HS-27A (cell line): ENCODE results near the gene RASL11B.

Source experiments
- DNase-seq: peaks from one replicate; pipeline ENCODE4 v3.0.0-alpha.2; 2012; ENCODE audit warnings: low read depth, missing footprints

The RASL11B gene

GRCh38 chr4:52874948-52875347 is 12.8 kb downstream of the RASL11B start:
- no peak for DNase-seq

GRCh38 chr4:52876069-52876468 is 14.0 kb downstream of the RASL11B start:
- no peak for DNase-seq

DNA sequence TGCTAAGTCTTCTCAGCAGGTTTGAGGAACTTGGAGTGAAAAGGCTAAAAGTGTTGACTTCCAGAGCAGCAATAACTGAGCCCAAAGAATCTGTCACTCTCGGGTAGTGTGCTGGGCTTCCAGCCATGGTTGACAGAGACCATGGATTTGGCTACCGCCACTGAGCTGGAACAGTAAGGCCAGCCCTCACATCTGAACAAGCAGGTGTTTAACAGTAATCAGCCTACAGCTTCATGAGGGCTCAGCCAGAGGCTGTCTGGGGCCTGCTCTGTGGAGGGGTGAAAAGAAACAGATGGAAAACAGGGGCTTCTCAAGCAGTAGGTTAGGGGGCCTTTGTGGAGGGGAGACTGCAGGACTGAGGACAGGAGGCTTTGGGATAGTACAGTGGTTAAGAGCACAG is 14.9 kb downstream of the RASL11B start:
- no peak for DNase-seq

DNA sequence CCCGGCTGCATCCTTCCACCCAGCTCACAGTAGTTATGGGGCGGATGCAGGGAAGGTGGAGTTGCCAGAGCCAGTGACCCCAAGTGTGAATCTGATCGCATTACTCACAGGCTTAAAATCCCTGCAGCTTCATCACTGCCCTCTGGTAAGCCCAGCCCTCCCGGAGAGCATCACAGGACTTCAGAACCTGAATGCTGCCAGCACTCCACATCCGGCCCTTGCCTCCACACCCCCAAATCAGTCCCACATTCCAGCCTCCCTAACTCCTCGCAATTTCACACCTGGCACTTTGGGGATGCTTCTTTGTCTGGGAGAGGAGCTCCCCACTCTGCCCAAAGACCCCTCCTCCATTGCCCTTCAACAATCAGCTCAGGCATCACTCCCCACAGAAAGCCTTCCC is 15.6 kb downstream of the RASL11B start:
- DNase-seq: no peak

DNA sequence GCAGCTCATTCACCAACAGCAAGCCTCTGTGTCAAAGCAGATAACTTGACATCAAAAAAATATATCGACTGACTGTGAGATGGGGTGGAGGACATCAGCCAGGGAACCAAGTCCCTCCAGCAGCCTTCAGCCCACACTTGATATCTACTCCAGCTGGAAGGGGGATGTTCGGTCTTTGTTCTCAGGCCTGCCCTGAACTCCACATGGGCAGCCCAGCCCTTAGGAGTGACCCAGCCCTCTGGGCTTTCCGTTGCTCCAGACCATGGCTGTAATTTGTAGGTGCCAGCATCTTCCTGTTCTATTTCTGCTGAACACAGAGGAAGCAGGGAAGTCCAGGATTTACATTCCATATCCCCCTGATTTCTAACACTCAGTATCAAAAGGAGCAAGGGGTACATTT is 17.4 kb downstream of the RASL11B start:
- DNase-seq: no peak

DNA sequence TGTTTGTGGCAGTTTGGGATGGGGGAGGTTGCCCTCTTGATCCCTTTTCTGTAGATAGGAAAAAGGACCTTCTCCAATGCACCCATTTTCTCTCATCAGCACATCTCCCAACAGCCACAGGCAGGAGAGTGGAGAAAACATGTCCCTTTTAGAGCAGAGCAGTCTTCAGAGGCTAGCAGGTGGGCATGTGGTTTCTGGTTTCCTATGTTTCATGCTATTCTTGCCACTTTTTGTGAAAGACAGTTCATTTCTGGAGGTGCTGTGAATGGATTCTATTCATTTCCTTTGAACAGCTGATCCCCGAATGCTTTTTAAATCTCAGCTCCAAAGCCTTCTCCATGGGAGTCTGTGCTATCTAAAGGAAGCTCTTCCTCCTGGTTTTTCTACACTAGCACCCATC is 18.9 kb downstream of the RASL11B start:
- DNase-seq: no peak

DNA sequence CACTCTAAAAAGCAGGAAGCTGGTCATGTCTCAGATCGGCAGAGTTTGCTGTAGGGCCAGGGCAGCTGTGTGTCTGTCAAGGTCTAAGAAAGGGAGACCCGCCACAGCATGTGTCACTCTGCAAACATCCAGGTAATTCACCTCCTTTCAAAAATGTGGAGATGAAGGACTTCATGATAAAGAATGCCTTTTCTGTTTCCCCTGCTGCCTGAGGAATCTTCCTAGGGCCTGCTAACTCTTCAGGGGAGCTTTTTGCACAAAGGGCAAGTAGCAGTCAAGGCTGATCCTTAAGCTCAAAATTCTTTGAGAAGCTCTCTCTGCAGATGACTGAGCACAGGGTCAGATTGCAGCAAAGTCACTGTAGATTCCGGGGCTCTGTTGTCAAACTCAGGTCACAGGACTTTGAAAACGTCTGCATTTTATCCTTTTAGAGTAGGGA is 21.1 kb downstream of the RASL11B start:
- DNase-seq: no peak

DNA sequence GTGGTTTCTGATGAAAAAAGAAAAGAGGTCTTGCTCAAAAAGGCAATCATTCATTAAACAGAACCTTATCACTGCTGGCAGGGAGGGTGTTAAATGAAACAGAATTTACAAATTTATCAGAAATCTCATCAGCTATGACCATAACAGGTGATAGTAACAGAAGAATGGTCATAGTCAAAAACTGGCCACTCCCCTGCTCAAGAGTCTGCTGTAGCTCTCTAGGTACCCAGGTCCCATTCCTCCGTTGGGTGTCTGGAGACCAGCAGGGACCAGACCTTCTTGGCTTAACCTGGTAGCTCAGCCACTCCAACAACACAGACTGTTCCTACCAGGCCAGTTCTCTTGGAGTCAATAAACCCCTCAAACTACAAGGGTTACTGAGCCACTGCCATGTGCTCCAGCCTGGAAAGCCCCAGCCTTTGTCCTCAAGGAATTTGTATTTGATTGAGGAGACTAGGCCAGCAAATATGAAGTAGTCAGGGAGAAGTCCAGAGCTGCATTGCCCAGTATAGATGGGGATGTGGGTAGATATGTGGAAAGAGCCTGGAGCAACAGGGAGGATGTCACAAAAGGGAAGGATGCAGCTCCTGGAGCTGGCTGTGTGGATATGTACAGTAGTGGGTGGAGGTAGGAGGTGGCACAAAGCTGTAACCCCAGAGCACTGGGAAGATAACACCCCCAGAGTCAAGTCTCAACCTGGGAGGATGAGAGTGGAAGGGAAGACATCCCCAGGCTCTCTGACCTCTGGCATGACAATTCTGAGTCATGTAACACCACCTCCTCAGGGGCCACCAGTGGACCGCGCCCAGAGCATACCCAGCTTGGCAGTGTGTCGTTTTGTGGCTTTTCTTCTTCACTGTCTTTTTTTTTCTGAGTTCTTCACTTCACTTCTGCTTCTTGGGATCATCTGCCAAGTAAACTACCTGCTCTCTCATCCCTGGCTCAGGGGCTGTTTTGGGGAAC is 21.9 kb downstream of the RASL11B start:
- DNase-seq: no peak

DNA sequence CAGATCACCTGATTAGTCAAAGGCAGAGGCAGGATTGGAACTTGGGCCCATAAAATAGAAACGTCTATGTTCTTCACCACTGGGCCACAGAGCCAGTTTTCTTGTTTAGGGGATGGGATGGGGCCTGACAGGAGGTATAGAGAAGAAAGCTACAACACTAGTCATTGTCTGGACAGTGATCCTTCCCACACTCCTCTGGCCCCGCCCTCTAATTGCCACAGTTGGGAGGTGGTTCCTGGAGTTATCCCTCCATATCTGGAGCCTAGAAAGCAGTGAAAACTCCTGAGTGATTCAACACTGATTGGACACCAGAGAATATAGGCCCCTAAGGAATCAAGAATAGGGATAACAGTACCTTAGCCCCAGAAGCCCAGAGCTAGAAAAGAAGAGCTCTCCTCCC is 22.9 kb downstream of the RASL11B start:
- no peak for DNase-seq

GRCh38 chr4:52889354-52889753 is 27.2 kb downstream of the RASL11B start:
- DNase-seq: no peak

DNA sequence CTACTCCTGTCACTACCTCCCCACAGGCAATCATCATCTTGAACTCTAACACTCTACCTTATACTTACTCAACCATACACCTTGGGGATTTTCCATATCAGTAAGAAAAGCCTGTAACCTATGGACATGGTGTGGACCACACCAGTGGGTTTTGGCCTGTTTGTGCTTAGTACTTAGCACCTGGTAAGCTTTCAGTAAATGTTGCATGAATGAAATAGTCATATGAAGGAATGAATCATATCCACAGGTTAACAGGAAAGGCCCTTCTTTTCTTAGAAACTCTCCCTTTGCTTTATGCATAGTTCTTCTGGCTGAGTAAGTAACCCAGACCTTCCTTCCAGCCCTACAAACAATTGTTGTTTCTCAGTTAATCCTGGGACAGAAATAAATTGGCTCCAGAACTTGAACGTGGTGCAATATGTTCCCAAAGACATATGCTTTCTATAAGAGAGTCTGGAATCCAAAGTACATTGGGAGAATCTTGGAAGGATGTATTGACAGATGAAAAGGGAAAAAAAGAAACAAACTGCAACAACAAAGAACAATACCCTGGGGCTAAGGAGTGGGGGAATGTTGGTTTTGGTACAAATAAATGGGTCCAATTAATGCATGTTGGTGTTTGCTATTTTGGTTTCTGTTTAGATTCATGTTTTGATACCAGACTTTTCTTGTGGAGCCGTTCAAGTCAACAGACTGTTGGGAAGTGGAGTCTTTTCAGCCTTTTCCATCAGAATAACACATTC is 27.8 kb downstream of the RASL11B start:
- no peak for DNase-seq

DNA sequence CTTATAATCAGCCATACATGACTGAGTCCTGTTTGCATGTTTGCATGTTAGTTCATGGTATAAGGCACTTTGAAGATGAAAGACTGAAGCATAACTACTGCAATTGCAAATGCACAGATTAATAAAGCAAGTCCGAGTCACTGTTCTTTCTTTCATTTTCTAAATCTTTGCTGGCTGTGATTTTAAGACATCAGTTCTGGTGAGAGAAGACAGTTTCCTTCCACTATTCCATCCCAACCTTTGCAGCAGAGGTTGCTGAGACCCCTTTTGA is 28.3 kb downstream of the RASL11B start:
- no peak for DNase-seq

DNA sequence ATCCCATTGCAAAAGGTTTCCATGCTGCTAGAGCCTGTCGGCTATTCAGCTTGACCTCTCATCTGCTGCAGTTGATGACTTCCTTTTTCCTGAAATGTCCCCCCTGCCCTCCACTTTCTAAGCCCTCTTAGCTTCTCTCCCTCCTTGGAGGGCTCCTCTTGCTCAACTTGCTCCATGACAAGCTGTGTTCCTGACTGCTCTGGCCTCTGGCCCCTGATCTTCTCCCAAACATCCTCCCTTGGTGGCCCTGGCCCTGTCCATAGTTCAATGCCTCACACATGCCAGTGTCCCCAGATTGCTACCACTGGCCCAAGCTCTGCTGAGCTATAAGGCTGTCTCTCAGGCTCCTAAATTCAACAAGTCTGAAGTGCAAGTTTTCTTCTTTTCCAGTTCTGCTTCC is 29.6 kb downstream of the RASL11B start:
- DNase-seq: no peak

DNA sequence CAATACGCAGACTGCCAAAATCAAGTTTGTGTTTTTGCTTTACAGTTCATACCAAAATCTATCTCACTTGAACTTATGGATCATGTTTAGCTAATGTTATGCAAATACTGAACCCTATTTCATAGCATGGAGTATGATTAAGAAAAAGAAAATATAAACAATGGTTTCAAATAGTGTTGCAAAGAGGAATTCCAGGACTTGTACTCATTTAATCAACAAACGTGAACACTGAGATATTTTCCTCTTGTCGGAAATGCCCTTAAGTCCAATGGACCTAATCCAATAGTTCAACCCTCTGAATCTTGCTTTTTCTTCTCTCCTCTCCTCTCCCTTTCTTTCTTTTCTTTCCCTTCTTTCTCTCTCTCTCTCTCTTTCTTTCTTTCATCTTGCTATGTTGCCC is 30.8 kb downstream of the RASL11B start:
- no peak for DNase-seq

GRCh38 chr4:52894443-52894842 is 32.3 kb downstream of the RASL11B start:
- no peak for DNase-seq

GRCh38 chr4:52903273-52903672 is 41.2 kb downstream of the RASL11B start:
- no peak for DNase-seq

- DNase-seq: no peak
Measured at GRCh38 chr4:52904421-52904820, 42.3 kb downstream of the RASL11B start.

- DNase-seq: no peak
Measured at GRCh38 chr4:52907510-52907909, 45.4 kb downstream of the RASL11B start.

- no peak for DNase-seq
Measured at GRCh38 chr4:52910115-52910514, 48.0 kb downstream of the RASL11B start.

- peak; percentile 35 for DNase-seq
Measured at GRCh38 chr4:52911684-52912294, 49.7 kb downstream of the RASL11B start.

DNA sequence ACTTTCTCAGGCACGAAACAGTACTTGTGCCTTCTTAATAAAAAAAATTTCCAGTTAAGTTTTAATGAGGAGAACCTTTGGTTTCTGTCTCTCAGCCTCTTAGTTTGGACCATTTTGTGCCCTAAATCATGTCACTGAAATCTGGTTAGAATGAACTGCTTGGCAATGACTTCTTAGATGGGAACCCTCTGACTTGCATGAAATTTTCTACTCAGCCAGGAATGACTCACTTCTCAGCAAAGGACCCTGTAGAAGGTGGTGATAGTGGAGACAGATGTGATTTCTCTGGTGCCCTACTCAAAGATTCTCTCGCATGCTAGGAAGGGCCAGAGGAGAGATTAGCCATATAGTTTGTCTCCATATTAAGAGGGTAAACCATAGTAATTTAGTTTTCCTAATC is 50.5 kb downstream of the RASL11B start:
- no peak for DNase-seq

DNA sequence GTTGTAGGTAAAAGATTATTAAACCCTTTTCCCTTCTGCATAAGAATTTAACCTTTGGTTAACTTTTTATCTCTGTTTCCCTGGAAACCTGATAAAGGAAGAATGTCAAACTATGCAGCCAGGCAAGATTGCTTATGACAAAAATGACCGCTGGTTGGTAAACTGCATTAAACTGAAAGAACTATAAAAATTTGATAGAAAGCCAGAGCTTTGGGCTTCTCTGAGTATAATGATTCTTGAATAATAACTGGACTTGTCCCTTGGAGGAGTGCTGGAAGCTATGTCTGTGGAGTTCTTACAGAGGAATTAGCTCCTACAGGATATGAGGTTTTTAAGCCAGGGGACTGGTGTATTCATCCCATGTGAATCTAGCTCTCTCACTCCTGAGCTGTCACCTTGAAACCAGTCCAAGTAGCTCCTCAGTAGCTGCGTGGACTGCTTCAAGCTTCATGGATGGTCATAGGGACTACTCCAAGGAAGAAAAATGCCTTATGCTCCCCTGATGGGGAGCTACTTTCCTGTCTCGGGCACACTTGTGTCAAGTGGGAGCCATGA is 52.0 kb downstream of the RASL11B start:
- DNase-seq: no peak

DNA sequence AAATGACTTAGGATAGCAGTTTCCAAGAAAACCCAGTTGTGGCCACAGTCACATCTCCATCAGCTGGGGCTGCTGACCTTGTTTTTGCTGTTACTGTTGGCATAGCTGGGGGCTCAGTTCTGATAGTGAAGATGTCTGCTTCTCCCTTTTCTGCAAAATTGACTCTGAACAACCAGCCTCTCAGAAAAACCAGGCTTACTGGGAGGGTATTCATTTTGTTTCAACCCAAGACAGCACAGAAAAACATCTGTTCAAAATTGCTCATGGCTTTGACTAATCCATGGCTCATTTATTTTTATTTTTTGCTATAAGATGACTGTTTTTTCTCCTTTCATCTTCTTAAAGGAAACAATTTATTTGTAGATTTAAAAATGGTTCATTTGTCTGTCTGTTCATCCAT is 53.1 kb downstream of the RASL11B start:
- DNase-seq: no peak
